HepG2 (cell line): ENCODE results near the gene LYSET. TPM values are rescaled to one million over a fixed set of nuclear protein-coding genes. Genes with fewer than 3 reads are reported as not detected.

Experiments used
- FOXK1 ChIP-seq: sonication (generic); formaldehyde crosslinking; IDR thresholded peaks from 2 replicates; pipeline ENCODE4 v1.4.0; 2020; ENCODE audit warnings: low read depth, missing genetic modification reagents, borderline replicate concordance
- GTF3A ChIP-seq: sonication (generic); formaldehyde crosslinking; conservative IDR thresholded peaks from 2 replicates; pipeline ENCODE4 v1.4.0; 2020; ENCODE audit warnings: mild to moderate bottlenecking, missing genetic modification reagents
- HDAC1 ChIP-seq: sonication (generic); formaldehyde crosslinking; IDR thresholded peaks from 2 replicates; pipeline ENCODE4 v1.5.1; 2020; ENCODE audit warnings: mild to moderate bottlenecking, missing genetic modification reagents
- KLF16 ChIP-seq, 2 experiments: sonication (generic) in 1 of 2; formaldehyde crosslinking in 1 of 2; IDR thresholded peaks; 2 replicates each; pipeline versions ENCODE4 v1.6.1 to v1.8.0; 2016 to 2023; ENCODE audit warnings: missing genetic modification reagents in 2 of 2, missing compliant biosample characterization in 1 of 2
- MIER2 ChIP-seq: IDR thresholded peaks from 2 replicates; pipeline ENCODE4 v1.6.1; 2016; ENCODE audit warnings: missing biosample characterization, missing genetic modification reagents
- MIXL1 ChIP-seq: IDR thresholded peaks from 2 replicates; pipeline ENCODE4 v1.6.1; 2016
- NR2F6 ChIP-seq, 2 experiments: IDR thresholded peaks; 2 replicates each; pipeline ENCODE4 v1.6.1; 2016; ENCODE audit warnings: antibody characterized with exemption in 1 of 2, mild to moderate bottlenecking in 1 of 2
- PLSCR1 ChIP-seq: sonication (generic); formaldehyde crosslinking; IDR thresholded peaks from 2 replicates; pipeline ENCODE4 v1.5.0; 2020; ENCODE audit warnings: missing genetic modification reagents, mild to moderate bottlenecking, borderline replicate concordance
- RORA ChIP-seq: sonication (generic); formaldehyde crosslinking; IDR thresholded peaks from 2 replicates; pipeline ENCODE4 v1.5.0; 2020; ENCODE audit warnings: mild to moderate bottlenecking, missing genetic modification reagents, moderate library complexity
- RXRA ChIP-seq: sonication (generic); formaldehyde crosslinking; IDR thresholded peaks from 2 replicates; pipeline ENCODE4 v1.5.1; 2020; ENCODE audit warnings: missing genetic modification reagents
- SMAD1 ChIP-seq: sonication (generic); formaldehyde crosslinking; IDR thresholded peaks from 2 replicates; pipeline ENCODE4 v1.4.0; 2020; ENCODE audit warnings: missing genetic modification reagents, low read depth, mild to moderate bottlenecking, borderline replicate concordance
- SMAD9 ChIP-seq: sonication (generic); formaldehyde crosslinking; IDR thresholded peaks from 2 replicates; pipeline ENCODE4 v1.5.1; 2020; ENCODE audit warnings: mild to moderate bottlenecking, missing genetic modification reagents
- SRY ChIP-seq: sonication (generic); formaldehyde crosslinking; IDR thresholded peaks from 2 replicates; pipeline ENCODE4 v1.8.0; 2022; ENCODE audit warnings: mild to moderate bottlenecking, missing genetic modification reagents
- ZC3H13 ChIP-seq: sonication (generic); formaldehyde crosslinking; IDR thresholded peaks from 2 replicates; pipeline ENCODE4 v1.8.1; 2023; ENCODE audit warnings: mild to moderate bottlenecking, missing genetic modification reagents, moderate library complexity
- ZNF350 ChIP-seq: sonication (generic); formaldehyde crosslinking; IDR thresholded peaks from 2 replicates; pipeline ENCODE4 v1.4.0; 2020; ENCODE audit warnings: mild to moderate bottlenecking, low read depth, missing genetic modification reagents, borderline replicate concordance
- ZNF362 ChIP-seq: sonication (generic); formaldehyde crosslinking; IDR thresholded peaks from 2 replicates; pipeline ENCODE4 v1.4.0; 2020; ENCODE audit warnings: missing genetic modification reagents, mild to moderate bottlenecking, borderline replicate concordance
- ZNF44 ChIP-seq: sonication (generic); formaldehyde crosslinking; IDR thresholded peaks from 2 replicates; pipeline ENCODE4 v1.5.1; 2020; ENCODE audit warnings: mild to moderate bottlenecking, missing genetic modification reagents
- ZNF709 ChIP-seq: sonication (generic); formaldehyde crosslinking; IDR thresholded peaks from 2 replicates; pipeline ENCODE4 v1.5.0; 2020; ENCODE audit warnings: mild to moderate bottlenecking, missing genetic modification reagents
- polyA plus RNA-seq, 8 experiments: library from polyadenylated mRNA; depleted of rRNA in 3 of 8; stranded (reverse) in 7 of 8; unstranded in 1 of 8; fragments of >200 nt; fragmentation: Illumina TruSeq in 4 of 8; extraction: Trizol in 4 of 8; gene quantifications; 2 replicates each; pipeline versions ENCODE4 v1.2.1 to v1.2.3, GENCODE V29; 2011 to 2016; ENCODE audit warnings: low read depth in 4 of 8, missing spikeins in 1 of 8, mixed read lengths in 1 of 8; ENCODE audit not compliant: insufficient read depth in 1 of 8
- total RNA-seq, 5 experiments: library from RNA; depleted of rRNA; stranded (reverse); fragments of >200 nt; fragmentation: Illumina TruSeq; extraction: Trizol; gene quantifications; 2 replicates each; pipeline ENCODE4 v1.2.3, GENCODE V29; 2016; ENCODE audit warnings: low read depth in 1 of 5
- TF ChIP-seq, protein P1 (sequence below): sonication (generic); formaldehyde crosslinking; IDR thresholded peaks from 2 replicates; pipeline ENCODE4 v1.4.0; 2020; ENCODE audit warnings: missing genetic modification reagents
- TF ChIP-seq, protein P2 (sequence below): IDR thresholded peaks from 2 replicates; pipeline ENCODE4 v1.6.1; 2016; ENCODE audit warnings: missing genetic modification reagents, missing compliant biosample characterization
- TF ChIP-seq, protein P3 (sequence below): sonication (generic); formaldehyde crosslinking; IDR thresholded peaks from 2 replicates; pipeline ENCODE4 v1.9.0; 2021; ENCODE audit warnings: missing genetic modification reagents, mild to moderate bottlenecking, borderline replicate concordance

Gene LYSET
- total and polyA plus RNA-seq, 2 of the 13 experiments (the other 11 are each of a cell fraction or from before 2014, with no cell fraction given) = 19.1 to 36.6 TPM

GRCh38 chr14:93206793-93207467 lies 21.8 kb downstream of the LYSET start, which contains the start of the genes GON7 and UBR7 (continued):
- TF ChIP-seq ZNF362 (CRISPR knock-in tag) = no peak; the same call in 1 of the 2 replicates
- no peak for TF ChIP-seq RORA (CRISPR knock-in tag)
- TF ChIP-seq GTF3A (CRISPR knock-in tag) = no peak
- TF ChIP-seq SRY = 0 out of 2 replicates have a peak, but pooled peaks have one; percentile 57
- TF ChIP-seq MIXL1 = 0 out of 2 replicates have a peak, but pooled peaks have one; percentile 12
- no peak; the same call in 1 of the 2 replicates for TF ChIP-seq ZNF709 (CRISPR knock-in tag)
- TF ChIP-seq ZNF350 (CRISPR knock-in tag) = peak; percentile 70; the same call in 1 of the 2 replicates
- TF ChIP-seq NR2F6 (IDR thresholded peaks at IDR 0.05) = no peak
- TF ChIP-seq NR2F6 (CRISPR knock-in tag; IDR thresholded peaks at IDR 0.05) = no peak
- TF ChIP-seq, protein P1, sequence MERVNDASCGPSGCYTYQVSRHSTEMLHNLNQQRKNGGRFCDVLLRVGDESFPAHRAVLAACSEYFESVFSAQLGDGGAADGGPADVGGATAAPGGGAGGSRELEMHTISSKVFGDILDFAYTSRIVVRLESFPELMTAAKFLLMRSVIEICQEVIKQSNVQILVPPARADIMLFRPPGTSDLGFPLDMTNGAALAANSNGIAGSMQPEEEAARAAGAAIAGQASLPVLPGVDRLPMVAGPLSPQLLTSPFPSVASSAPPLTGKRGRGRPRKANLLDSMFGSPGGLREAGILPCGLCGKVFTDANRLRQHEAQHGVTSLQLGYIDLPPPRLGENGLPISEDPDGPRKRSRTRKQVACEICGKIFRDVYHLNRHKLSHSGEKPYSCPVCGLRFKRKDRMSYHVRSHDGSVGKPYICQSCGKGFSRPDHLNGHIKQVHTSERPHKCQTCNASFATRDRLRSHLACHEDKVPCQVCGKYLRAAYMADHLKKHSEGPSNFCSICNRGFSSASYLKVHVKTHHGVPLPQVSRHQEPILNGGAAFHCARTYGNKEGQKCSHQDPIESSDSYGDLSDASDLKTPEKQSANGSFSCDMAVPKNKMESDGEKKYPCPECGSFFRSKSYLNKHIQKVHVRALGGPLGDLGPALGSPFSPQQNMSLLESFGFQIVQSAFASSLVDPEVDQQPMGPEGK (CRISPR knock-in tag) = 0 out of 2 replicates have a peak, but pooled peaks have one; percentile 5
- TF ChIP-seq ZC3H13 (CRISPR knock-in tag) = peak; percentile 80; the same call in 1 of the 2 replicates
- peak in 1 of 2 experiments; percentile 90; a peak in 1 of 4 replicates for TF ChIP-seq KLF16 (CRISPR knock-in tag; IDR thresholded peaks at IDR 0.05)
- TF ChIP-seq ZNF44 (CRISPR knock-in tag) = 0 out of 2 replicates have a peak, but pooled peaks have one; percentile 39
- TF ChIP-seq HDAC1 = peak; percentile 95
- TF ChIP-seq, protein P2, sequence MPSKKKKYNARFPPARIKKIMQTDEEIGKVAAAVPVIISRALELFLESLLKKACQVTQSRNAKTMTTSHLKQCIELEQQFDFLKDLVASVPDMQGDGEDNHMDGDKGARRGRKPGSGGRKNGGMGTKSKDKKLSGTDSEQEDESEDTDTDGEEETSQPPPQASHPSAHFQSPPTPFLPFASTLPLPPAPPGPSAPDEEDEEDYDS (CRISPR knock-in tag) = peak; percentile 71
- no peak for TF ChIP-seq PLSCR1 (CRISPR knock-in tag)
- TF ChIP-seq RXRA (CRISPR knock-in tag) = peak; percentile 60; the same call in 1 of the 2 replicates
- peak; percentile 74; the same call in 1 of the 2 replicates for TF ChIP-seq SMAD1 (CRISPR knock-in tag)
- TF ChIP-seq MIER2 (CRISPR knock-in tag) = no peak
- peak; percentile 73 for TF ChIP-seq FOXK1 (CRISPR knock-in tag)
- TF ChIP-seq SMAD9 (CRISPR knock-in tag) = no peak
- TF ChIP-seq, protein P3, sequence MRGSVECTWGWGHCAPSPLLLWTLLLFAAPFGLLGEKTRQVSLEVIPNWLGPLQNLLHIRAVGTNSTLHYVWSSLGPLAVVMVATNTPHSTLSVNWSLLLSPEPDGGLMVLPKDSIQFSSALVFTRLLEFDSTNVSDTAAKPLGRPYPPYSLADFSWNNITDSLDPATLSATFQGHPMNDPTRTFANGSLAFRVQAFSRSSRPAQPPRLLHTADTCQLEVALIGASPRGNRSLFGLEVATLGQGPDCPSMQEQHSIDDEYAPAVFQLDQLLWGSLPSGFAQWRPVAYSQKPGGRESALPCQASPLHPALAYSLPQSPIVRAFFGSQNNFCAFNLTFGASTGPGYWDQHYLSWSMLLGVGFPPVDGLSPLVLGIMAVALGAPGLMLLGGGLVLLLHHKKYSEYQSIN (CRISPR knock-in tag) = no peak
